K562 (cell line): Measurements from ENCODE around the gene CFAP141. TPM values are rescaled to one million over a fixed set of nuclear protein-coding genes. Genes with fewer than 3 reads are reported as not detected.

Experiments
- BCOR ChIP-seq: fragments of 450-650 bp; IDR thresholded peaks from 2 replicates; pipeline ENCODE4 v1.6.1; 2016
- DACH1 ChIP-seq: fragments of 450-650 bp; IDR thresholded peaks from 2 replicates; pipeline ENCODE4 v1.6.1; 2018; ENCODE audit not compliant: partially characterized antibody
- FOXA3 ChIP-seq, 2 experiments: fragments of 450-650 bp in 1 of 2; sonication (generic) in 1 of 2; formaldehyde crosslinking; IDR thresholded peaks in 1 of 2; conservative IDR thresholded peaks in 1 of 2; 2 replicates each; pipeline versions ENCODE4 v1.4.0 to v1.8.0; 2020 to 2022; ENCODE audit warnings: mild to moderate bottlenecking in 2 of 2, missing genetic modification reagents in 1 of 2
- FOXJ3 ChIP-seq: sonication (generic); formaldehyde crosslinking; IDR thresholded peaks from 2 replicates; pipeline ENCODE4 v1.4.0; 2020; ENCODE audit warnings: mild to moderate bottlenecking, missing genetic modification reagents
- FOXK2 ChIP-seq, 2 experiments: fragments of 450-650 bp; IDR thresholded peaks in 1 of 2; conservative IDR thresholded peaks in 1 of 2; 2 replicates each; pipeline ENCODE4 v1.6.1; 2016; ENCODE audit warnings: low read depth in 2 of 2, mild to moderate bottlenecking in 1 of 2
- JUND ChIP-seq, 2 experiments: IDR thresholded peaks; 2 replicates in 1 of 2; 3 replicates in 1 of 2; pipeline ENCODE4 v1.6.1; 2011; ENCODE audit warnings: borderline replicate concordance in 2 of 2, low read depth in 2 of 2, low read length in 2 of 2, improper control_type of control experiment in 1 of 2, missing biosample characterization in 1 of 2, missing genetic modification characterization in 1 of 2, missing genetic modification reagents in 1 of 2
- MLLT1 ChIP-seq, 2 experiments: fragments of 450-650 bp; IDR thresholded peaks; 2 replicates each; pipeline ENCODE4 v1.6.1; 2016
- MTA3 ChIP-seq: fragments of 450-650 bp; formaldehyde crosslinking; IDR thresholded peaks from 2 replicates; pipeline ENCODE4 v1.6.1; 2017; ENCODE audit warnings: mild to moderate bottlenecking, borderline replicate concordance
- SIRT6 ChIP-seq: IDR thresholded peaks from one replicate; pipeline ENCODE4 v1.6.1; 2012; ENCODE audit warnings: low read depth, mild to moderate bottlenecking, control low read depth, inconsistent platforms, low read length, moderate library complexity
- SNRNP70 ChIP-seq: fragments of 200-400 bp; formaldehyde crosslinking; optimal IDR thresholded peaks from 2 replicates; pipeline ENCODE3; 2017; ENCODE audit warnings: low read depth, low read length
- TCF3 ChIP-seq: sonication (generic); formaldehyde crosslinking; IDR thresholded peaks from 2 replicates; pipeline ENCODE4 v1.4.0; 2020; ENCODE audit warnings: mild to moderate bottlenecking, missing genetic modification reagents
- TOE1 ChIP-seq, 2 experiments: fragments of 450-650 bp in 1 of 2; sonication (generic) in 1 of 2; formaldehyde crosslinking in 1 of 2; IDR thresholded peaks; 2 replicates each; pipeline versions ENCODE4 v1.7.1 to v1.8.0; 2016 to 2022; ENCODE audit warnings: borderline replicate concordance in 2 of 2, mild to moderate bottlenecking in 2 of 2, antibody characterized with exemption in 1 of 2, inconsistent platforms in 1 of 2, low read depth in 1 of 2, missing genetic modification reagents in 1 of 2, moderate library complexity in 1 of 2
- TRIM28 ChIP-seq: fragments of 450-650 bp; IDR thresholded peaks from 2 replicates; pipeline ENCODE4 v1.6.1; 2017
- ZFX ChIP-seq: sonication (generic); formaldehyde crosslinking; IDR thresholded peaks from 2 replicates; pipeline ENCODE4 v1.8.0; 2022; ENCODE audit warnings: mild to moderate bottlenecking, missing genetic modification reagents, moderate library complexity
- ZNF766 ChIP-seq: fragments of 200-800 bp; sonication (Bioruptor generic); conservative IDR thresholded peaks from 2 replicates; pipeline ENCODE4 v1.6.1; 2016; ENCODE audit warnings: missing genetic modification characterization, missing compliant biosample characterization
- polyA plus RNA-seq, 8 experiments: library from polyadenylated mRNA; depleted of rRNA in 4 of 8; stranded (reverse) in 5 of 8; unstranded in 3 of 8; fragments of >200 nt; fragmentation: Nextera tagmentation in 2 of 8; fragmentation: Illumina TruSeq in 1 of 8; extraction: Ambion mirVana in 2 of 8; extraction: Trizol in 1 of 8; gene quantifications; 2 replicates each; pipeline versions ENCODE4 v1.2.1 to v1.2.3, GENCODE V29; 2011 to 2014; ENCODE audit warnings: inconsistent platforms in 1 of 8, missing spikeins in 1 of 8
- total RNA-seq, 7 experiments: library from RNA; depleted of rRNA in 6 of 7; stranded (reverse); fragments of >200 nt in 6 of 7; fragmentation: Illumina TruSeq in 2 of 7; extraction: Trizol in 2 of 7; gene quantifications; 2 replicates each; pipeline versions ENCODE4 v1.2.1 to v1.2.3, GENCODE V29; 2011 to 2021; ENCODE audit warnings: low replicate concordance in 1 of 7
- TF ChIP-seq, protein P1 (sequence below), 2 experiments: fragments of 450-650 bp in 1 of 2; sonication (generic) in 1 of 2; formaldehyde crosslinking in 1 of 2; IDR thresholded peaks; 2 replicates each; pipeline versions ENCODE4 v1.7.1 to v1.9.0; 2016 to 2022; ENCODE audit warnings: inconsistent platforms in 1 of 2, mild to moderate bottlenecking in 1 of 2, missing genetic modification reagents in 1 of 2

Gene CFAP141
- total and polyA plus RNA-seq, 9 of the 15 experiments (the other 6 are each of a cell fraction or from before 2014, with no cell fraction given) = not detected

DNA sequence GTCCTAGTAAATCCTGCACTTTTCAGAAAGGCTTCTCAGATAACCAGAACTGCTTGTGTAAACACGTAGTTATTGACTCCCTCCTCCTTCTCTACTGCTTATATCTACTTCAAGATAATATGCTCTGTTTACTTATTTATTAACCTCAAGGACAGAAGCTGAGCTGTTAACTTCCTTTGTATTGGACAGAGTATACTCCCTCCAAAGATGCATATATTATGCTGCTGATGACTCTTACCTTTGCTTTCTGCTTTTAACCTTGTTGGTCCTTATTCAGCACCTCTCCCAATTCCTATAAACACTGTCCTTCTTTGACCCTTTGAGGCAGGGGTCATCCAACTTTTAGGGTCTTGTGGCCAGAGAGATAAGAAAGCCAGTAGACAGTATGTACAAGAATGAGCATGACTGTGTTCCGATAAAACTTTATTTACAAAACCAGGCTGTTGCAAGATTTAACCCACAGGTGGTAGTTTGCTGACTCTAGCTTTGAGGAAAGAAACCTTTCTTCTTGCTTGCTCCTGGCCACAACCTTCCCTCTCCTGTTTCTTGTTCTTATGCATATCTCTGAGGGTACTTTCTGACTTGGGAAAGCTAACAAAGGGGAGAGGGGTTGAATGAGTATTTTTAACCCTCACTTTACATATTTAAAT lies 19.2 kb downstream of the CFAP141 start (continued):
- peak; percentile 64; the same call in 1 of the 2 replicates for TF ChIP-seq JUND (IDR thresholded peaks at IDR 0.05; ENCODE audit: borderline replicate concordance, low read depth, low read length)
- TF ChIP-seq JUND (tag; IDR thresholded peaks at IDR 0.05; ENCODE audit: borderline replicate concordance, low read depth, low read length) = peak; percentile 75; the same call in 1 of the 3 replicates
- peak; percentile 98 to 99 for TF ChIP-seq FOXA3 (CRISPR knock-in tag; conservative IDR thresholded peaks at IDR 0.05 in 1 of 2, IDR thresholded peaks at IDR 0.05 in 1 of 2)
- TF ChIP-seq, protein P1, sequence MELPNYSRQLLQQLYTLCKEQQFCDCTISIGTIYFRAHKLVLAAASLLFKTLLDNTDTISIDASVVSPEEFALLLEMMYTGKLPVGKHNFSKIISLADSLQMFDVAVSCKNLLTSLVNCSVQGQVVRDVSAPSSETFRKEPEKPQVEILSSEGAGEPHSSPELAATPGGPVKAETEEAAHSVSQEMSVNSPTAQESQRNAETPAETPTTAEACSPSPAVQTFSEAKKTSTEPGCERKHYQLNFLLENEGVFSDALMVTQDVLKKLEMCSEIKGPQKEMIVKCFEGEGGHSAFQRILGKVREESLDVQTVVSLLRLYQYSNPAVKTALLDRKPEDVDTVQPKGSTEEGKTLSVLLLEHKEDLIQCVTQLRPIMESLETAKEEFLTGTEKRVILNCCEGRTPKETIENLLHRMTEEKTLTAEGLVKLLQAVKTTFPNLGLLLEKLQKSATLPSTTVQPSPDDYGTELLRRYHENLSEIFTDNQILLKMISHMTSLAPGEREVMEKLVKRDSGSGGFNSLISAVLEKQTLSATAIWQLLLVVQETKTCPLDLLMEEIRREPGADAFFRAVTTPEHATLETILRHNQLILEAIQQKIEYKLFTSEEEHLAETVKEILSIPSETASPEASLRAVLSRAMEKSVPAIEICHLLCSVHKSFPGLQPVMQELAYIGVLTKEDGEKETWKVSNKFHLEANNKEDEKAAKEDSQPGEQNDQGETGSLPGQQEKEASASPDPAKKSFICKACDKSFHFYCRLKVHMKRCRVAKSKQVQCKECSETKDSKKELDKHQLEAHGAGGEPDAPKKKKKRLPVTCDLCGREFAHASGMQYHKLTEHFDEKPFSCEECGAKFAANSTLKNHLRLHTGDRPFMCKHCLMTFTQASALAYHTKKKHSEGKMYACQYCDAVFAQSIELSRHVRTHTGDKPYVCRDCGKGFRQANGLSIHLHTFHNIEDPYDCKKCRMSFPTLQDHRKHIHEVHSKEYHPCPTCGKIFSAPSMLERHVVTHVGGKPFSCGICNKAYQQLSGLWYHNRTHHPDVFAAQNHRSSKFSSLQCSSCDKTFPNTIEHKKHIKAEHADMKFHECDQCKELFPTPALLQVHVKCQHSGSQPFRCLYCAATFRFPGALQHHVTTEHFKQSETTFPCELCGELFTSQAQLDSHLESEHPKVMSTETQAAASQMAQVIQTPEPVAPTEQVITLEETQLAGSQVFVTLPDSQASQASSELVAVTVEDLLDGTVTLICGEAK (IDR thresholded peaks at IDR 0.05) = peak; percentile 100
- TF ChIP-seq, protein P1 (CRISPR knock-in tag; IDR thresholded peaks at IDR 0.05) = peak; percentile 99
- TF ChIP-seq MTA3 = peak; percentile 88; the same call in 1 of the 2 replicates
- TF ChIP-seq MLLT1 (IDR thresholded peaks at IDR 0.05) = peak in 1 of 2 experiments; percentile 79; a peak in 1 of 4 replicates
- peak; percentile 60 for TF ChIP-seq TRIM28
- peak; percentile 79 for TF ChIP-seq TCF3 (CRISPR knock-in tag)
- no peak for TF ChIP-seq ZFX (CRISPR knock-in tag)
- no peak for TF ChIP-seq FOXJ3 (CRISPR knock-in tag)
- peak; percentile 31; the same call in 1 of the 2 replicates for TF ChIP-seq BCOR
- peak; percentile 78 for TF ChIP-seq ZNF766 (CRISPR knock-in tag)
- TF ChIP-seq TOE1 (IDR thresholded peaks at IDR 0.05; ENCODE audit: borderline replicate concordance) = peak; percentile 62; the same call in 1 of the 2 replicates
- TF ChIP-seq TOE1 (CRISPR knock-in tag; IDR thresholded peaks at IDR 0.05; ENCODE audit: borderline replicate concordance, low read depth) = no peak
- no peak for TF ChIP-seq SNRNP70
- no peak for TF ChIP-seq SIRT6
- TF ChIP-seq FOXK2 (conservative IDR thresholded peaks at IDR 0.05 in 1 of 2, IDR thresholded peaks at IDR 0.05 in 1 of 2; ENCODE audit: low read depth in 2 of 2) = peak; percentile 82 to 89; a peak in 3 of 4 replicates
- TF ChIP-seq DACH1 = peak; percentile 56
